Stimulated activated naive CD8-positive, alpha-beta T cell treated with anti-CD3 and anti-CD28 coated beads, Interleukin-15, Interleukin-2, amounts not matched to agents 100 ng/mL and 50 ng/mL, for 24 hours (primary cell): ENCODE data around the gene CCL16.
"Not testable (repeated sequence)": the region's sequence is repeated elsewhere in the genome, so short reads cannot be mapped to it uniquely, and the experiment has no call there.

ENCODE experiments used
- H3K27ac Mint-ChIP-seq: one replicate; pipeline ENCODE4 v1.8.0; 2021; ENCODE audit warnings: mild to moderate bottlenecking, mixed read lengths
- H3K27me3 Mint-ChIP-seq: one replicate; pipeline ENCODE4 v1.8.0; 2021; ENCODE audit warnings: mixed read lengths
- H3K36me3 Mint-ChIP-seq: one replicate; pipeline ENCODE4 v1.8.0; 2021; ENCODE audit warnings: low read depth, mixed read lengths
- H3K4me1 Mint-ChIP-seq: one replicate; pipeline ENCODE4 v1.8.0; 2021; ENCODE audit warnings: low read depth, mixed read lengths
- H3K4me3 Mint-ChIP-seq: one replicate; pipeline ENCODE4 v1.8.0; 2021; ENCODE audit warnings: mild to moderate bottlenecking, mixed read lengths
- H3K9me3 Mint-ChIP-seq: one replicate; pipeline ENCODE4 v1.8.0; 2021; ENCODE audit warnings: mixed read lengths

The CCL16 gene

GRCh38 chr17:35972945-35973332 lies 8.4 kb downstream of the CCL16 start:
- Mint-ChIP-seq H3K4me1 (peaks cover 19% of the 10 kb centered on the region), H3K36me3 (no peaks in the 10 kb centered on the region), H3K9me3 (no peaks in the 10 kb centered on the region), H3K4me3 (no peak overlapping the region), H3K27me3 (peaks cover 6% of the 10 kb centered on the region), H3K27ac (peak overlapping the region; percentile 16)

DNA sequence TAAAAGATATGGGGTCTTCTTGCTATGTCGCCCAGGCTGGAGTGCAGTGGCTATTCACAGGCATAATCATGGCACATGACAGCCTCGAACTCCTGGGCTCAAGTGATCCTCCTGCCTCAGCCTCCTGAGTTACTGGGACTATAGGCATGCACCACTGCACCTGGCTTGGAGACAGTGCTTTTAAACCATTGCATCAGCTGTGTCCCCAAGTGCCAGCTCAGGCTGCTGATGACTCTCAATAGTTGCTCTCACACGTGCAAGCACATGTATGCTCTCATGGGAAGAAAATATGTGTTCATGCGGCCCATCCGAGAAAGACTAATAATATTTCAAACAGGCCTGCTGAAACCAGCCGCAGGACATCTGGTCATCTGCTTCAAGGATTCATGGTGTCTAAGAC lies 8.8 kb downstream of the CCL16 start:
- H3K4me1 Mint-ChIP-seq: peaks cover 19% of the 10 kb centered on the region
- H3K27ac Mint-ChIP-seq: no peak overlapping the region
- no peak overlapping the region for H3K4me3 Mint-ChIP-seq
- peaks cover 6% of the 10 kb centered on the region for H3K27me3 Mint-ChIP-seq
- H3K36me3 Mint-ChIP-seq: no peaks in the 10 kb centered on the region
- no peaks in the 10 kb centered on the region for H3K9me3 Mint-ChIP-seq

GRCh38 chr17:35972066-35972465 lies 9.2 kb downstream of the CCL16 start:
- Mint-ChIP-seq H3K27me3 (peaks cover 6% of the 10 kb centered on the region), H3K9me3 (no peaks in the 10 kb centered on the region), H3K36me3 (no peaks in the 10 kb centered on the region), H3K27ac (no peak overlapping the region), H3K4me3 (no peak overlapping the region), H3K4me1 (peaks cover 19% of the 10 kb centered on the region)

- Mint-ChIP-seq H3K27ac (no peak overlapping the region), H3K27me3 (no peaks in the 10 kb centered on the region), H3K4me3 (no peak overlapping the region), H3K36me3 (no peaks in the 10 kb centered on the region), H3K4me1 (peaks cover 11% of the 10 kb centered on the region), H3K9me3 (no peaks in the 10 kb centered on the region)
Measured at GRCh38 chr17:35969558-35970380, 11.5 kb downstream of the CCL16 start.

- Mint-ChIP-seq H3K9me3 (no peaks in the 10 kb centered on the region), H3K4me1 (peaks cover 11% of the 10 kb centered on the region), H3K36me3 (no peaks in the 10 kb centered on the region), H3K27ac (no peak overlapping the region), H3K27me3 (peaks cover 3% of the 10 kb centered on the region), H3K4me3 (no peak overlapping the region)
Measured at GRCh38 chr17:35968520-35969054, 12.7 kb downstream of the CCL16 start.

DNA sequence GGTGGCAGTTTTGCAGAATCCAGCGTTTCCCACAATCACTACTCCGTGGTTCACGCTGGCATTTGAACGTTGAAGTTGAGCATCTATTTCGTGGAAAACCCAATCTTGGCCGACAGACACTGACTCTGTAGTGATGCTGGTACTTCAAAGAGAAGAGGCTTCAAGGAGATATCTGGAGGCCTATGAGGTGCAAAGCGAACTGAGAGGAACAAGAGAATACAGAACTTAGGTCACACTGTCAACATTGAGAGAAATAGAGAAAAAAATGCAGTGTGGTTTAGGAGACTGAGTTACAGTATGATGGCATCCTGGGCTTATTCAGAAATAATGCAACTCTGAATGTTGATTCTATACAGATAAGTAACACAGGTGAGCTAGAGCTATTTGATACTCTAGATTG lies 16.0 kb downstream of the CCL16 start:
- no peak overlapping the region for H3K27ac Mint-ChIP-seq
- H3K27me3 Mint-ChIP-seq: peaks cover 10% of the 10 kb centered on the region
- no peak overlapping the region for H3K4me3 Mint-ChIP-seq
- no peaks in the 10 kb centered on the region for H3K9me3 Mint-ChIP-seq
- no peaks in the 10 kb centered on the region for H3K36me3 Mint-ChIP-seq
- H3K4me1 Mint-ChIP-seq: peaks cover 11% of the 10 kb centered on the region

DNA sequence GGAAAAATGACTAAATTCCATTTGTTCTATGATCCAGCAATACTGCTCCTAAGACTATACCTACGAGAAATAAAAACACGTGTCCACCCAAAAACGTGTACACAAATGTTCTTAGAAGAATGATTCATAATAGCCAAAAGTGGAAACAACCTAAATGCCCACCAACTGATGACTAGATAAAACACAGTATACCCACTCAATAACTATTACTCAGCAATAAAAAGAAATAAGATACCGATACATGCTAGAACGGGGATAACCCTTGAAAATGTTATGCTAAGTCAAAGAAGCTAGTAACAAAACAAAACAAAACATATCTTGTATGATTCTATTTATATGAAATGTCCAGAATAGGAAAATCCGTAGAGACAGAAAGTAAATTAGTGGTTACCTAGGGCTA lies 17.6 kb downstream of the CCL16 start:
- H3K4me1 Mint-ChIP-seq: no peaks in the 10 kb centered on the region
- H3K27ac Mint-ChIP-seq: no peak overlapping the region
- H3K4me3 Mint-ChIP-seq: no peak overlapping the region
- H3K36me3 Mint-ChIP-seq: no peaks in the 10 kb centered on the region
- H3K27me3 Mint-ChIP-seq: peaks cover 15% of the 10 kb centered on the region
- H3K9me3 Mint-ChIP-seq: no peaks in the 10 kb centered on the region

- H3K4me3 Mint-ChIP-seq: no peak overlapping the region
- no peaks in the 10 kb centered on the region for H3K9me3 Mint-ChIP-seq
- peaks cover 18% of the 10 kb centered on the region for H3K27me3 Mint-ChIP-seq
- H3K27ac Mint-ChIP-seq: no peak overlapping the region
- H3K4me1 Mint-ChIP-seq: no peaks in the 10 kb centered on the region
- H3K36me3 Mint-ChIP-seq: no peaks in the 10 kb centered on the region
Measured at GRCh38 chr17:35953720-35954119, 27.6 kb downstream of the CCL16 start.

- no peak overlapping the region for H3K27ac Mint-ChIP-seq
- no peak overlapping the region for H3K4me3 Mint-ChIP-seq
- no peaks in the 10 kb centered on the region for H3K36me3 Mint-ChIP-seq
- no peaks in the 10 kb centered on the region for H3K4me1 Mint-ChIP-seq
- no peaks in the 10 kb centered on the region for H3K9me3 Mint-ChIP-seq
- H3K27me3 Mint-ChIP-seq: peaks cover 4% of the 10 kb centered on the region
Measured at GRCh38 chr17:35949401-35949800, 31.9 kb downstream of the CCL16 start.

DNA sequence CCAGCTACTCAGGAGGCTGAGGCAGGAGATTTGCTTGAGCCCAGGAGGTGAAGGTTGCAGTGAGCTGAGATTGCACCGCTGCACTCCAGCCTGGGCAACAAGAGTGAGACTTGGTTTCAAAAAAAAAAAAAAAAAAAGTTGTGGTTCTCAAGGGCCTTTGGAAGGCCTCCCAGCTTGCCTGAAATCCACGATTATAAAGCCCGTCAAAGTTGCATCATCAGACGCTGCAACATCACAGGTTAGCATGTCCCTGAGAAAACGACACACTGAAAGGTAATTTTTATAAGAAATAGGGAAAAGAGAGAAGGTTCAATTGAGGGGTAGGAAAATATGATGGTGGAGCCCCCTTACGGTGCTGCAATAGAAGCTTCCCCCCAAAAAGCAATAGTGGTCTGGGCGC lies 33.2 kb downstream of the CCL16 start:
- H3K4me1 Mint-ChIP-seq: no peaks in the 10 kb centered on the region
- no peak overlapping the region for H3K27ac Mint-ChIP-seq
- no peaks in the 10 kb centered on the region for H3K27me3 Mint-ChIP-seq
- no peaks in the 10 kb centered on the region for H3K9me3 Mint-ChIP-seq
- no peaks in the 10 kb centered on the region for H3K36me3 Mint-ChIP-seq
- no peak overlapping the region for H3K4me3 Mint-ChIP-seq

- Mint-ChIP-seq H3K4me3 (no peak overlapping the region), H3K9me3 (no peaks in the 10 kb centered on the region), H3K4me1 (no peaks in the 10 kb centered on the region), H3K27ac (no peak overlapping the region), H3K27me3 (no peaks in the 10 kb centered on the region), H3K36me3 (no peaks in the 10 kb centered on the region)
Measured at GRCh38 chr17:35947156-35947585, 34.1 kb downstream of the CCL16 start.

DNA sequence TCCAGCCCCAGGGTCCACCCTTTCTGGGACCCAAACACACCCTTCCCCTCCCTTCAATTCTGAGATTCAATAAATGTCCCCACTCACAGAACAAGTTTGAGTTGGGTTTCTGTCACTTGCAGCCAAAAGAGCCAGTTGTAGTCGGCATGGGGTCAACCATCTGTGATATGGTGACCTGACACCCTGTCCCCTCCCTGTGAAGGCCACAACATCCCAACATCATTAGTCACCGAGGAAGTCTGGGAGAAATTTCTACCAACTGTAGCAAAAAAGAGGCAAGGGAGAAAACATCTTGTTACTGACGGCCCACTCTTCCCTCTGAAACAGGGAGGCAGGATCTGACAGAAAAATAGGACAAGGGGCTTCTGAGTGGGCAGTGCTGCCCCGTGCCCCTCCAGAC lies 37.1 kb downstream of the CCL16 start:
- Mint-ChIP-seq H3K27ac (no peak overlapping the region), H3K36me3 (no peaks in the 10 kb centered on the region), H3K27me3 (no peaks in the 10 kb centered on the region), H3K9me3 (no peaks in the 10 kb centered on the region), H3K4me3 (no peak overlapping the region), H3K4me1 (no peaks in the 10 kb centered on the region)

DNA sequence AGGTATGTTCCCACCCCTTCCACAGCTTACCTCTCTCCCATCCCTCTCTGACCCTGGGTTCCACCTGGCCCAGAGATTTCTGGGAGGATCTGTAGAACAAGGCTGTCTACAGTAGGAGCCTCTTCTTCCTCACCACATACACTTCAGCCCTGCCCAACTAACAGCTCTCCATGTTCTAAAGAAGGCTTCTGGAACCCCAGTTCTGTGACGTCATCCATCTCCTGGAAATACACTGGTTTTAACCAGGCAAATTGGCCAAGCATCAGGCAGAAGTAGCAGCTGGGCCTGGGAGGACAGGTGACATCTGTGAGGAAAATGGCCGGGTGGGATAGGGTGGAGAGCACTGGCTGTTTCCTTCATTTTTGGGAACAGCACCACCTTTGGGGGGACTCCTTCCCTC lies 37.8 kb downstream of the CCL16 start, which contains the start of gene LYZL6:
Gene LYZL6 (minus strand): TSS at position 177 of the 400 bp plus-strand sequence. CDS start 4,357 bp downstream, outside the sequence.
- H3K9me3 Mint-ChIP-seq: no peaks in the 10 kb centered on the region
- no peak within 1 kb of the TSS for H3K4me3 Mint-ChIP-seq
- no peaks in the 10 kb centered on the region for H3K27me3 Mint-ChIP-seq
- H3K36me3 Mint-ChIP-seq: no peaks in the 10 kb centered on the region
- no peaks in the 10 kb centered on the region for H3K4me1 Mint-ChIP-seq
- H3K27ac Mint-ChIP-seq: no peak within 1 kb of the TSS

GRCh38 chr17:35942588-35943186 lies 38.6 kb downstream of the CCL16 start:
- H3K27ac Mint-ChIP-seq: no peak overlapping the region
- H3K27me3 Mint-ChIP-seq: no peaks in the 10 kb centered on the region
- H3K9me3 Mint-ChIP-seq: no peaks in the 10 kb centered on the region
- no peak overlapping the region for H3K4me3 Mint-ChIP-seq
- no peaks in the 10 kb centered on the region for H3K36me3 Mint-ChIP-seq
- H3K4me1 Mint-ChIP-seq: no peaks in the 10 kb centered on the region

GRCh38 chr17:35938492-35938891 lies 42.8 kb downstream of the CCL16 start:
- H3K4me3 Mint-ChIP-seq: not testable (repeated sequence)

More at GRCh38 chr17:35938492-35938891, 42.8 kb downstream of the CCL16 start:
- H3K27me3 Mint-ChIP-seq, H3K36me3 Mint-ChIP-seq, H3K9me3 Mint-ChIP-seq, H3K27ac Mint-ChIP-seq, H3K4me1 Mint-ChIP-seq: not testable (repeated sequence)
